Measurements from ENCODE around the gene SLF2. TPM values are rescaled to one million over a fixed set of nuclear protein-coding genes. Genes with fewer than 3 reads are reported as not detected.

SLF2 gene
- total RNA-seq, 3 donors from 2014 or later (not counting 1 experiment from before 2014, with no cell fraction given): 24.2 to 35.4 (median 30.9) TPM

DNA sequence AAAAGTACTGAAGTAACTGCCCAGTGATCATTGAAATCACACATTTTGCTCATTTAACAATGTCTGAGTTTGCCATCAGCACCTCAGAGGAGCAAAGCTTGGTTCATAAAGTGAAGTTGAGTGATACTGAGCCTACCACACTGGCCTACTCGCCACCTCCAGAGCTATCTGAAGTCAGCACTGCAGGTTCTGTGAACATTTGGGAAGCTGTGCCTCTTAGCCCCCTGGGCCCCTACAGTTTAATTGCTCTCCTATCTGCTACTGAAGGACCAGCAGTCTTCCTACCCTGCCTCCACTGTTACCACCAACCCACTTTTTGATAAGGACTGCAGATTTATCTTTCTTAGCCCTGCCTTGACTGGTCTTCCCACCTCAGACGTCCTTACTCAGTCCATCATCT is 54.6 kb downstream of the SLF2 start:
- Mint-ChIP-seq H3K27me3 (ENCODE audit: low read depth in 2 of 2) (no peaks in the 10 kb centered on the region), H3K4me1 (peaks cover 9 to 27% of the 10 kb centered on the region in 2 donors), H3K9me3 (no peaks in the 10 kb centered on the region), H3K27ac (no peak overlapping the region), H3K36me3 (peaks cover 8% of the 10 kb centered on the region), H3K4me3 (no peak overlapping the region)
- WGBS (ENCODE audit: insufficient coverage): 97% methylated on average over 2 of the region's 2 CpGs
- intact Hi-C loops (cut with micrococcal nuclease): no loop called here
- H3K36me3 ChIP-seq (ENCODE audit: control insufficient read depth, insufficient read depth, low read length): peaks cover 23% of the 10 kb centered on the region
- H3K27me3 ChIP-seq (ENCODE audit: control insufficient read depth, insufficient read depth, low read length): no peaks in the 10 kb centered on the region
- ATAC-seq (no peak), DNase-seq (no peak)
- H3K9me3 ChIP-seq (ENCODE audit: control insufficient read depth, insufficient read depth, low read length): no peaks in the 10 kb centered on the region
- no peak overlapping the region for H3K4me3 ChIP-seq (ENCODE audit: low read length)
- H3K4me1 ChIP-seq (ENCODE audit: control insufficient read depth, insufficient read depth, low read length): peaks cover 14% of the 10 kb centered on the region
- no peak overlapping the region for H3K27ac ChIP-seq (ENCODE audit: low read length)
- TF ChIP-seq, protein P1, sequence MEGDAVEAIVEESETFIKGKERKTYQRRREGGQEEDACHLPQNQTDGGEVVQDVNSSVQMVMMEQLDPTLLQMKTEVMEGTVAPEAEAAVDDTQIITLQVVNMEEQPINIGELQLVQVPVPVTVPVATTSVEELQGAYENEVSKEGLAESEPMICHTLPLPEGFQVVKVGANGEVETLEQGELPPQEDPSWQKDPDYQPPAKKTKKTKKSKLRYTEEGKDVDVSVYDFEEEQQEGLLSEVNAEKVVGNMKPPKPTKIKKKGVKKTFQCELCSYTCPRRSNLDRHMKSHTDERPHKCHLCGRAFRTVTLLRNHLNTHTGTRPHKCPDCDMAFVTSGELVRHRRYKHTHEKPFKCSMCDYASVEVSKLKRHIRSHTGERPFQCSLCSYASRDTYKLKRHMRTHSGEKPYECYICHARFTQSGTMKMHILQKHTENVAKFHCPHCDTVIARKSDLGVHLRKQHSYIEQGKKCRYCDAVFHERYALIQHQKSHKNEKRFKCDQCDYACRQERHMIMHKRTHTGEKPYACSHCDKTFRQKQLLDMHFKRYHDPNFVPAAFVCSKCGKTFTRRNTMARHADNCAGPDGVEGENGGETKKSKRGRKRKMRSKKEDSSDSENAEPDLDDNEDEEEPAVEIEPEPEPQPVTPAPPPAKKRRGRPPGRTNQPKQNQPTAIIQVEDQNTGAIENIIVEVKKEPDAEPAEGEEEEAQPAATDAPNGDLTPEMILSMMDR (IDR thresholded peaks at IDR 0.05): no peak

DNA sequence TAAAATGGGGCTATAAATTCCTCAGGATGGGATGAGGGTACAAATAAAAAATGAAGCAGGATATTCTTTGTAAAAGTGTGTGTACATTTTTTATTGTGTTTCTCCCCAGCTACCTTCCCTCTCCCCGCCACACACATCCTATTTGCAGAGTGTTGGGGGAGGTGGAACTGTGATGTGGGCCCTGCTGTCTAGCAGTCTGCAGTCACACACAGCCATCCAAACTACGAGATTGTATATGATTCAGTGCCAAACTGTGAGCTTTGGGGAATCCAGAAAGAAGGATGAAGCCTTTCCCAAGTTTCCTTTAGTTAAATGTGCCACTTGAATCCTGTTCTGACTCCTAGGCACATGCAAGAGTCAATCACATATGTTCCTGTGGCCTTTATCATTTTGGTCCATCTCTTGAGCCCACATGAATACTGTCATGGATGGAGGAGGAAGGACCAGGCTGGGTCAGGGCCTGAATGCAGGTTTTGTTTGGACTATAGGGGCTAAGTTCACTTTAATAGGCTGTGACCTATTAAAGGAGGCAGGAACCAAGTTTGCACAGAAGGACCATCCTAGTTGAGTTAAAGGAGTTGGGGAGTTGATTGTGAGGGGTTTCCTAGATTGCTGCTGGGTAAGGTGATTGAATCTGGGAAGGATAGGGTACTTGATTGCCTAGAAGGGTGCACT is 55.4 kb downstream of the SLF2 start:
- Mint-ChIP-seq H3K36me3 (no peaks in the 10 kb centered on the region), H3K4me1 (peaks cover 9 to 27% of the 10 kb centered on the region in 2 donors), H3K4me3 (peak overlapping the region; percentile 56), H3K27ac (no peak overlapping the region), H3K9me3 (no peaks in the 10 kb centered on the region), H3K27me3 (ENCODE audit: low read depth in 2 of 2) (no peaks in the 10 kb centered on the region)
- H3K36me3 ChIP-seq (ENCODE audit: control insufficient read depth, insufficient read depth, low read length): peaks cover 16% of the 10 kb centered on the region
- no peak overlapping the region for H3K27ac ChIP-seq (ENCODE audit: low read length)
- WGBS (ENCODE audit: insufficient coverage): 94% methylated on average over 1 of the region's 2 CpGs
- no peaks in the 10 kb centered on the region for H3K9me3 ChIP-seq (ENCODE audit: control insufficient read depth, insufficient read depth, low read length)
- ATAC-seq (no peak), DNase-seq (no peak)
- H3K4me3 ChIP-seq (ENCODE audit: low read length): no peak overlapping the region
- TF ChIP-seq, protein P1 (IDR thresholded peaks at IDR 0.05): no peak
- no peaks in the 10 kb centered on the region for H3K27me3 ChIP-seq (ENCODE audit: control insufficient read depth, insufficient read depth, low read length)
- intact Hi-C loops (cut with micrococcal nuclease): no loop called here
- peaks cover 14% of the 10 kb centered on the region for H3K4me1 ChIP-seq (ENCODE audit: control insufficient read depth, insufficient read depth, low read length)

DNA sequence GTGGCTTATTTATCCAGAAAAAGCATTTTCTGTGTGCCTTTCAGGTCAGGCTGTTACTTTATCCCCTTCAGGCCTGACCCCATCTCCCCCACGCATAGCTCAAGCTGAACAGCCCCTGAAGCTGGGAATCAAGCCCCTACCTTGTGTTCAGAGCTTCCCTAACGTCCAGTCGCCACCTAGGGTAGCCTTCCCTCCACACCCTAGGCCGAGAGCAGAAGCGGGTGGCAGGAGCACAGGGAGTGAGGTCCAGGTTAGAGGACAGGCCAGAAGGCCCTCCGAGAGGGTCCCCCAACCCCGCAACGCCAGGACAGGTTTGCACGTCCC is 56.1 kb downstream of the SLF2 start:
- no peaks in the 10 kb centered on the region for H3K9me3 ChIP-seq (ENCODE audit: control insufficient read depth, insufficient read depth, low read length)
- Mint-ChIP-seq H3K9me3 (no peaks in the 10 kb centered on the region), H3K4me1 (peaks cover 9 to 27% of the 10 kb centered on the region in 2 donors), H3K4me3 (peak overlapping the region; percentile 81), H3K27ac (peak overlapping the region in 1 of 2 donors; percentile 42), H3K27me3 (ENCODE audit: low read depth in 2 of 2) (no peaks in the 10 kb centered on the region), H3K36me3 (no peaks in the 10 kb centered on the region)
- no peak overlapping the region for H3K27ac ChIP-seq (ENCODE audit: low read length)
- H3K36me3 ChIP-seq (ENCODE audit: control insufficient read depth, insufficient read depth, low read length): peaks cover 13% of the 10 kb centered on the region
- 59% methylated on average over 9 of the region's 9 CpGs for WGBS (ENCODE audit: insufficient coverage)
- H3K4me1 ChIP-seq (ENCODE audit: control insufficient read depth, insufficient read depth, low read length): peaks cover 14% of the 10 kb centered on the region
- H3K27me3 ChIP-seq (ENCODE audit: control insufficient read depth, insufficient read depth, low read length): no peaks in the 10 kb centered on the region
- DNase-seq: no peak
- ATAC-seq: peak in 1 of 3 donors; percentile 4
- TF ChIP-seq, protein P1 (IDR thresholded peaks at IDR 0.05): no peak
- peak overlapping the region; percentile 23 for H3K4me3 ChIP-seq (ENCODE audit: low read length)
- intact Hi-C loops (cut with micrococcal nuclease): loop anchor here (1.0 kb wide), 1 partner anchor 44 kb away; no protein-coding TSS in a partner anchor
